K562 (cell line): Measurements from ENCODE around the gene HIPK2.

Source experiments
- POLR2AphosphoS5 ChIP-seq: IDR thresholded peaks from 2 replicates; pipeline ENCODE4 v1.6.1; 2011; ENCODE audit warnings: mild to moderate bottlenecking, low read depth, low read length, moderate library complexity; ENCODE audit not compliant: control insufficient read depth, insufficient read depth
- ZNF24 ChIP-seq: fragments of 450-650 bp; IDR thresholded peaks from 2 replicates; pipeline ENCODE4 v1.6.1; 2016

DNA sequence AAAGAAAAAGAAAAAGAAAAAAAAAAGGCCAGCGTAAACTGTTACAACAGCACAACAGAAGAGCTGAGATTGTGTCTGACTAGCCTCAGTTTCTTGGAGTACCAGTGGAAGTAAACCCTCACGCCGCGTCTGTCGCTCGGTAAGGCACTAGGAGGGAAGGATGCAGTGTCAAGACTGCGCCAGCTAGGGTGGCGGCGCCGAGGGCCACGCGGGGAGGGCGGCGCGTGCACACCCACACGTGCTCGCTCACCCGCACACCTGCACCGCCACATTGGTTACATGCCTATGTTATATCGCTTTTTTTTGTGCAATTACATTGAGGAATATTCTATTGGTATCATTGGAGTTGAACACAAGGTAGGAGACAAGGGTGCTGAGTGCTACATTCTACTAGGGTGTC, 206.1 kb downstream of the HIPK2 start:
- TF ChIP-seq ZNF24 (no peak), POLR2AphosphoS5 (no peak)
